Activated CD8-positive, alpha-beta memory T cell treated with anti-CD3 and anti-CD28 coated beads, Interleukin-2, amount 50 U/mL, for 1 hour (primary cell): Measurements from ENCODE around the gene HOXA5.

Source experiments
- DNase-seq: peaks from one replicate; pipeline ENCODE4 v3.0.0-alpha.2; 2020; ENCODE audit errors: extremely low read depth

HOXA5 gene

DNA sequence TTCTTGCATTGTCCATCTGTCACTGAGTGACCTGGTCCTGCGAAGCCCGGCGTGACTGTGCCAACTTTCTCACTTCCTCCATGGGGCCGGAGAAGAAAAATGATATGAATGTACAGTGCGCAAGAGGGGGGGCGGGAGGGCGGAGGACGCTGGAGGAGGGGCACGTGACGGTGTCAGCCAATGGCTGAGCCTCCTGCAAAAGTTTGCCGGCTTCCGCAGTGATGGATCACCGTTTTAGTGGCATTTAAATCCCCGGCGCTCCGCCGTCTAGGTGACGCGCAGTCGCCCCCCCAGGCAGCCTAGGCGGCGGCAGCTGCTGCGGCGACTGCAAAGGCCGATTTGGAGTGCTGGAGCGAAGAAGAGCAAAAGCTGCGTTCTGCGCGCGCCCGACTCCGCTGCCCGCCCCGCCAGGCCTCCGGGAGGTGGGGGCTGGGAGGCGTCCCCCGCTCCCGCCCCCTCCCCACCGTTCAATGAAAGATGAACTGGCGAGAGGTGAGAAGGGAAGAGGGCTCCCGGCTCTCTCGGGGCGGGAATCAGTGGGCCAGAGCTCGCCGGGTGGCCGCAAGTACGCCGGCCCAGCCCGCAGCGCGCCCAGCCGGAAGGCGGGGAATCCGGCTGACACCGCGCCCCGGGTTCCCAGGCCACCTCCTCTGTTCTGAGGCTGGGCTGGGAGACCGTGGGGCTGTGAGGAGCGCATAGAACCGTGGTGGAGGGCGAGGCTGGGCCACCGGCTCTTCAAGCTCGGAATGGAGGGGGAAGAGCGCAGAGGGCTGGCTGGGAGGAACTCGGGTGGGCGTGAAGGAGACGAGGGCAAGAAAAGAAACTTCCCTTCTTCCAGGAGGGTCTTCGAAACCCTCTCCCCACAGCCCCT, 47.3 kb downstream of the HOXA5 start, which contains the start of gene HOXA1:
HOXA1 (minus strand) TSS at position 104 of the 871 bp plus-strand sequence; CDS start at position 16, 88 bp downstream.
- peak; percentile 40 for DNase-seq

GRCh38 chr7:27095050-27095896, 48.2 kb downstream of the HOXA5 start:
- DNase-seq = no peak

DNA sequence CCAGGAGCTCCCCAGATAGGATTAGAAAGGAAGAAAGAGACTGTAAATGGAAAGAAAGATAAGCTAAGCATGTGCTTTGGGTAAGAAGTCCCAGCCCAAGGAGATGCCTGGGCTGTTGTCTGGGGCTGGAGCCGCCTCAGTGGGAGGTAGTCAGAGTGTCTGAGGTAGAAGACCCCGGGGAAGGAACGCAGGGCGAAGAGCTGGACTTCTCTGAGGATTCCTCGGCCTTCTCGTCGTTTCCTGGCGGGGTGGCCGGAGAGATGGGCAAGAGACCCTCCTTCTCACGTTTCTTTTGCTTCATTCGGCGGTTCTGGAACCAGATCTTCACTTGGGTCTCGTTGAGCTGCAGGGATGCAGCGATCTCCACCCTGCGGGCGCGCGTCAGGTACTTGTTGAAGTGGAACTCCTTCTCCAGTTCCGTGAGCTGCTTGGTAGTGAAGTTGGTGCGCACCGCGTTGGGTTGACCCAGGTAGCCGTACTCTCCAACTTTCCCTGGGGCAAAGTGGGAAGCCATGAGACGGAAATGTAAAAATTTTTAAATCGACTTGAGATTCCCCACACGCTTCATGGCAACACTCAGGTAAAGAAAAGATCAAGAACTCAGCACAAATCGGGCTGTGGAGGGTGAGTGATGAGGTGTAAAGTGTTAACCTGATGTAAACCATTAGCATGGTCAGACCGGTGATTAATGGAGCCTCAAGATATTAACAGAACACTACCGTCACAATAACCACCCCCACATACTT, 49.0 kb downstream of the HOXA5 start:
- DNase-seq = no peak

DNA sequence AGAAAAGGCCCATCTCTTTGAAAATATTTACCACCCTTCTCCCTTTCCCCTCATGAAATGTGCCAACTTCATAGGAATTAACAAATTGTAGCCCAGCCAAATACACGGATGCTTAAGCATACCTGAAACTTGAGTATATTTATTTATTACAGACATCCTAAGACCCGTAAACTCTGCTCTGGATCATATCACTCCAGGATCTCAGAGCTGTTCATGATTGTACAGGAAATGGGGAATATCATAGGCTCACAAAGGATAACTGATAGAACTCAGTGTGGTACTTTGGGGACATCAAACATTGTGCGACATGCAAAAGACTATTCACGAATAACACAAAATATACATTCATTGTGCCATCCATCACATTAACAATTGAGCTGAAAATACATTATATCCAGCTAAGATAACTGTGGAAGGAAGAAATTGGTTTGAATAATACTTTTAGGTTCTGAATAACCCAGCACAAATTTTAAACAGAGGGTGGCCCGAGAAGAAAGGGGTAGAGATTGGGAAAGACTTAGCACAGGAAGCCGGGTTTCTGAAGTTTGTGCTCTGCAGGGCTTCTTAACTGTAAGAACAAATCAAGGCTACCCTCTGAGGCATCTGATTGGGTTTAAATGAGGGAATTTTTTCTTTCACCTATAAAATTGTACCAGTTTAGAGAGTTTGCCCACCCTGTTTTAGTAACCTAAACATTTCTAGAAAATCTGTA, 50.1 kb downstream of the HOXA5 start:
- no peak for DNase-seq

DNA sequence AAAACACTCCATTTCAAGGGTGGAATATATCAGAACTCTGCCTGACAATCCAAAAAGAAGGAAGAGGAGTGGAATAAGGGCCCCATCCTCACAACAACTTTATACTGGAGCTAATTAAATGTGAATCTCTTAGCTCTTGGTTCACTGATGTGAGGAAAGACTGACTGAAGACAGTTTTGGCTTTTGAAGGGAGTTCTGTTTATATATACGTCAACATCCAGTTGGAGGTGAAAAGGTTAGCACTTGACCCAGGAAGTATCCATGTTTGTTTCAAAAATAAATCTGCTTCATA, 50.7 kb downstream of the HOXA5 start:
- no peak for DNase-seq

- DNase-seq = no peak
Measured at GRCh38 chr7:27091941-27092818, 51.3 kb downstream of the HOXA5 start.

GRCh38 chr7:27091105-27091504, 52.4 kb downstream of the HOXA5 start:
- no peak for DNase-seq
